Measurements from ENCODE around the gene KLHL17. TPM values are rescaled to one million over a fixed set of nuclear protein-coding genes. Genes with fewer than 3 reads are reported as not detected.
"Not testable (repeated sequence)": the region's sequence is repeated elsewhere in the genome, so short reads cannot be mapped to it uniquely, and the experiment has no call there.

Gene KLHL17
- total RNA-seq, 1 experiment from 2014 or later, result 25.4 TPM

- in situ Hi-C loops (cut with HindIII; ENCODE audit: low sequenced_read_pairs), result no loop called here
- no peak for DNase-seq (ENCODE audit: low spot score)
Measured at GRCh38 chr1:945688-946556, 14.5 kb upstream of the KLHL17 start.

GRCh38 chr1:946811-947210 is 13.6 kb upstream of the KLHL17 start:
- in situ Hi-C loops (cut with HindIII; ENCODE audit: low sequenced_read_pairs); DNase-seq (ENCODE audit: low spot score): not testable (repeated sequence)

GRCh38 chr1:947958-948357 is 12.4 kb upstream of the KLHL17 start:
- in situ Hi-C loops (cut with HindIII; ENCODE audit: low sequenced_read_pairs), result no loop called here
- DNase-seq (ENCODE audit: low spot score), result no peak

GRCh38 chr1:950268-950667 is 10.1 kb upstream of the KLHL17 start:
- in situ Hi-C loops (cut with HindIII; ENCODE audit: low sequenced_read_pairs), result no loop called here

GRCh38 chr1:950881-951280 is 9.5 kb upstream of the KLHL17 start:
- in situ Hi-C loops (cut with HindIII; ENCODE audit: low sequenced_read_pairs), result no loop called here
- no peak for DNase-seq (ENCODE audit: low spot score)

More at GRCh38 chr1:950268-950667, 10.1 kb upstream of the KLHL17 start:
- no peak for DNase-seq (ENCODE audit: low spot score)

- in situ Hi-C loops (cut with HindIII; ENCODE audit: low sequenced_read_pairs), result no loop called here
- DNase-seq (ENCODE audit: low spot score), result peak; percentile 23
Measured at GRCh38 chr1:951364-951763, 9.0 kb upstream of the KLHL17 start.

- no peak for DNase-seq (ENCODE audit: low spot score)
- in situ Hi-C loops (cut with HindIII; ENCODE audit: low sequenced_read_pairs), result no loop called here
Measured at GRCh38 chr1:952201-952600, 8.2 kb upstream of the KLHL17 start.

- in situ Hi-C loops (cut with HindIII; ENCODE audit: low sequenced_read_pairs), result no loop called here
- no peak for DNase-seq (ENCODE audit: low spot score)
Measured at GRCh38 chr1:952603-953002, 7.8 kb upstream of the KLHL17 start.

- DNase-seq (ENCODE audit: low spot score), result no peak
- in situ Hi-C loops (cut with HindIII; ENCODE audit: low sequenced_read_pairs), result no loop called here
Measured at GRCh38 chr1:953524-954320, 6.7 kb upstream of the KLHL17 start.

GRCh38 chr1:954927-955326 is 5.5 kb upstream of the KLHL17 start:
- no peak for DNase-seq (ENCODE audit: low spot score)
- in situ Hi-C loops (cut with HindIII; ENCODE audit: low sequenced_read_pairs), result no loop called here

GRCh38 chr1:955474-955873 is 4.9 kb upstream of the KLHL17 start:
- in situ Hi-C loops (cut with HindIII; ENCODE audit: low sequenced_read_pairs), result no loop called here
- DNase-seq (ENCODE audit: low spot score), result no peak

GRCh38 chr1:956636-957035 is 3.7 kb upstream of the KLHL17 start:
- in situ Hi-C loops (cut with HindIII; ENCODE audit: low sequenced_read_pairs), result no loop called here
- DNase-seq (ENCODE audit: low spot score), result no peak

GRCh38 chr1:958823-959730 is 1.3 kb upstream of the KLHL17 start, which contains the start of gene NOC2L:
NOC2L (minus strand) TSS chr1:959256; CDS start chr1:959240, 16 bp downstream.
- in situ Hi-C loops (cut with HindIII; ENCODE audit: low sequenced_read_pairs), result no loop called here
- DNase-seq (ENCODE audit: low spot score), result peak; percentile 90

GRCh38 chr1:959731-960362 is 537 bp upstream of the KLHL17 start:
- in situ Hi-C loops (cut with HindIII; ENCODE audit: low sequenced_read_pairs), result no loop called here
- DNase-seq (ENCODE audit: low spot score), result no peak

GRCh38 chr1:961132-961669 is 817 bp downstream of the KLHL17 start:
- no peak for DNase-seq (ENCODE audit: low spot score)
- in situ Hi-C loops (cut with HindIII; ENCODE audit: low sequenced_read_pairs), result no loop called here

GRCh38 chr1:962381-963300 is 2.3 kb downstream of the KLHL17 start:
- in situ Hi-C loops (cut with HindIII; ENCODE audit: low sequenced_read_pairs), result no loop called here
- DNase-seq (ENCODE audit: low spot score), result no peak

- in situ Hi-C loops (cut with HindIII; ENCODE audit: low sequenced_read_pairs), result no loop called here
- DNase-seq (ENCODE audit: low spot score), result no peak
Measured at GRCh38 chr1:963301-963651, 2.9 kb downstream of the KLHL17 start.

Measured in G401 (cell line).